Motor neuron (in vitro differentiated cells): ENCODE results near the gene FFAR2. TPM values are rescaled to one million over a fixed set of nuclear protein-coding genes. Genes with fewer than 3 reads are reported as not detected.
A peak's percentile ranks its signal among the peaks of the same experiment; 100 is the strongest.
"Not testable (repeated sequence)": the region's sequence is repeated elsewhere in the genome, so short reads cannot be mapped to it uniquely, and the experiment has no call there.

Source experiments
- ATAC-seq, 8 experiments: fragments of 200-7000 bp; cut with Tn5 transposase; replicated peaks in 6 of 8; 2 replicates each; pipeline ENCODE4 v1.8.0; 2021; ENCODE audit warnings: mild to moderate bottlenecking in 8 of 8, moderate library complexity in 8 of 8
- H3K27ac ChIP-seq, 2 donors: fragments of 250-450 bp; sonication (Bioruptor Pico); 2 replicates each; pipeline ENCODE4 v1.9.0; 2021; ENCODE audit warnings: antibody characterized with exemption in 2 of 2, mild to moderate bottlenecking in 2 of 2, moderate library complexity in 1 of 2
- H3K4me1 ChIP-seq, 2 donors: fragments of 250-450 bp; sonication (Bioruptor Pico); replicated peaks in 1 of 2; 2 replicates each; pipeline ENCODE4 v1.6.1; 2021; ENCODE audit warnings: antibody characterized with exemption in 2 of 2, mild to moderate bottlenecking in 2 of 2, moderate library complexity in 1 of 2
- H3K4me3 ChIP-seq, 5 donors: fragments of 250-450 bp; sonication (Bioruptor Pico); 2 replicates each; pipeline ENCODE4 v1.9.0; 2021; ENCODE audit warnings: antibody characterized with exemption in 5 of 5, mild to moderate bottlenecking in 5 of 5, moderate library complexity in 4 of 5
- WGBS, 10 experiments: fragments of 450-650 bp; shearing (Covaris generic); methylation state at CpG; one replicate each; pipeline ENCODE4 v1.0.0; 2022; 5-methylcytosine and 5-hydroxymethylcytosine counted together
- in situ Hi-C, 9 experiments: fragments of 400-800 bp; cut with MboI; loops; one replicate each; pipeline ENCODE4 v1.15.0; 2021; ENCODE audit warnings: low sequenced_read_pairs in 9 of 9, low pct_unique_long_range_greater_than_20kb in 2 of 9; ENCODE audit not compliant: unreplicated experiment in 9 of 9
- total RNA-seq, 8 experiments: library from RNA; unstranded; fragments of 300-600 nt; gene quantifications; 2 replicates each; pipeline versions ENCODE4 v1.2.3 to v1.2.4, GENCODE V29; 2022

The FFAR2 gene
- total RNA-seq: under 1 TPM in 4 of 8 experiments, not detected in 4; 0.13 to 0.52 (median 0.14) TPM

DNA sequence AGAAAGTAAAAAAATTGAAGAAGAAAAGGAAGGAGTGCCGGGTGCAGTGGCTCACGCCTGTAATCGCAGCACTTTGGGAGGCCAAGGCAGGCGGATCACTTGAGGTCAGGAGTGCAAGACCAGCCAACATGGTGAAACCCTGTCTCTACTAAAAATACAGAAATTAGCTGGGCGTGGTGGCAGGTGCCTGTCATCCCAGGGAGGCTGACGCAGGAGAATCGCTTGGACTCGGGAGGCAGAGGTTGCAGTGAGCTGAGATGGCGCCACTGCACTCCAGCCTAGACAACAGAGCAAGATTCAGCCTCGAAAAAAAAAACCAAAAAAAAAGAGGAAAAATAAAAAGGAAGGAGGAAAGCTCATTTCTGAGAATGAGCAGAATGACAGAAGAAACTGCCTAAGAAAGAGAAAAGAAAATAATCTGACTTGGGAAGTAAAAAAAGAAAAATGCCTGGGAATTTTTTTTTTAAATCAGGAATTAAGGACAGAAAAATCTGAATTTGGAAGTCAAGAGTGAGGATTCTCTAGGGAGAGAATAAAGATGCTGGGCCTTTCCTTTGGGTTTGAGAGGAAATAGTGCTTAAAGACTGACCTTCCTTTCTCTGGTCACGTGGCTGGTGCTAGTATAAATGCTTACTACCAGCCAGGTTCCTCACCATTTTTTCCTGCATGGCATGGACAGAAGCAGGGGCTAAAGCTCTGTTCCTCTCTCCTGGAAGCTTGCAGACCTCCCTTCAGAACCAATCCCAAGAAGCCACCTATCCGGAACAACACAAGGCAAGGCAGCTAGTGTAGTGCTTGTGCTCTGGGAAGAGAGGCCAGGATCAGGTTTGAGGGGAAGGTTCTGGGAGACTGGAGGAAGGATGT lies at the start of gene FFAR2:
FFAR2 (plus strand) TSS at position 652 of the 864 bp plus-strand sequence. CDS start 1,458 bp downstream, outside the sequence.
- H3K4me1 ChIP-seq: peaks cover 0 to 3% of the 10 kb centered on the region in 2 donors
- H3K4me3 ChIP-seq: no peak within 1 kb of the TSS
- in situ Hi-C loops: no loop called here
- H3K27ac ChIP-seq: peak within 1 kb of the TSS in 1 of 2 donors; percentile 33
- WGBS, 10 experiments: 38 to 100% (median 61%) methylated on average over 1 to 10 of the region's 12 CpGs
- ATAC-seq: no peak

DNA sequence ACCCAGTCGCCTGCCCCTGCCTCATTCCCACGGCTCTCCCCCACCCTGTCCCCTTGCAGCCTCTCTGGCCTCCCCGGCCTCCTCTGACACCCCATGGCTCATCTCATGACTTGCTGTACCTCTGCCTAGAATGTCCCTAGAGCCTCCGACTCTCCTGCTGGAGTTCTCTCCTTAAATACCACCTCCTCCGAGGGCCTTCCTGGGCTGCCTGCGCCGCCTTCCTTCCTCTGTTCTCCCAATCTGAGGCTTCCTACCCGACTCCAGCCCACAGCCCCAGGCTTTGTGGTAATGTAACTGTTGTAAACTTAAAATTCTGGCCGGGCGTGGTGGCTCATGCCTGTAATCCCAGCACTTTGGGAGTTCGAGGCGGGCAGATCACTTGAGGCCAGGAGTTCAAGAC lies 49.5 kb upstream of the FFAR2 start:
- ATAC-seq: no peak
- H3K27ac ChIP-seq: no peak overlapping the region
- H3K4me3 ChIP-seq: no peak overlapping the region
- in situ Hi-C loops: no loop called here
- WGBS, 10 experiments: 35 to 100% (median 90%) methylated on average over 1 to 2 of the region's 12 CpGs; no CpG with 5 or more reads in 6 of the 10 experiments
- H3K4me1 ChIP-seq: no peaks in the 10 kb centered on the region

DNA sequence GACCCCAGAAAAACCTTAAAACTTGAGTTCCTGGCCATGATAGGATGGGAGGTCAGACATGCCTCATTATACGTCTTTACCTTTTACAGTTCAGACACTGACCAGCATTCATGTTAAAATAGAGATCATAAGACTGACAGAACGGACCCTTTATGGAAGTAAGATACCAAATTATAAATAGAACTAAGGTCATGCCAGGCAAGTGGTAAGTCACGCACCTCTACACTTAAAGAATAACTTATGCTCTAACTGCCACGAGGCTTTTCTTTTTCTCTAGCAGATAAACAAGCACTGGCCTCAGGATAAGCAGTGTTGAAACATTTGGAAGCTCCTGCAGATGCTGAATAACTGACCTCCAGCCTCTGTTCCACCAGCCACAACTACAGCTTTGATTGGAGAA lies 48.8 kb upstream of the FFAR2 start:
- WGBS, 10 experiments: 30 to 100% (median 68%) methylated on average over 1 to 4 of the region's 4 CpGs; no CpG with 5 or more reads in 1 of the 10 experiments
- ATAC-seq: no peak
- H3K4me1 ChIP-seq: no peaks in the 10 kb centered on the region
- in situ Hi-C loops: no loop called here
- no peak overlapping the region for H3K27ac ChIP-seq
- H3K4me3 ChIP-seq: no peak overlapping the region

- 0 to 92% (median 72%) methylated on average over 1 to 8 of the region's 10 CpGs; no CpG with 5 or more reads in 1 of the 10 experiments for WGBS, 10 experiments
- in situ Hi-C loops: no loop called here
- Histone ChIP-seq H3K4me1 (no peaks in the 10 kb centered on the region), H3K4me3 (no peak overlapping the region), H3K27ac (no peak overlapping the region)
- ATAC-seq: no peak
These were observed 47.9 kb upstream of the FFAR2 start for GRCh38 chr19:35399948-35400772.

DNA sequence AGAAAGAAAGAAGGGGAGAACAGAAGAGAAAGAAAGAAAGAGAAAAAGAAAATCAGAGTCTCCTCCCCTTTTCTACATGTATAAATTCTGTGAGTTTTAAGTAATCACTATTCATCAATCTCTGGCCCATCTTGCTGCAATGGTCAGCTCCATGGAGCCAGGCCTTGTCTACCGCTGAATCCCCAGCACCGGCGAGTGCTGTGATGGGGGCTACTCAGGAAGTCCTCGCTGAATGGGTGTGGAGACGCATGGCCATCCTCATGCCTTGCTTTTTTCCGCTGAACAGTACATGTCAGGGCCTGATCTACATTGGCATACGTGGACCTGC lies 47.3 kb upstream of the FFAR2 start:
- Histone ChIP-seq H3K4me3 (no peak overlapping the region), H3K27ac (no peak overlapping the region), H3K4me1 (no peaks in the 10 kb centered on the region)
- in situ Hi-C loops: no loop called here
- ATAC-seq: no peak
- 29 to 89% (median 69%) methylated on average over 1 to 6 of the region's 7 CpGs; no CpG with 5 or more reads in 5 of the 10 experiments for WGBS, 10 experiments

DNA sequence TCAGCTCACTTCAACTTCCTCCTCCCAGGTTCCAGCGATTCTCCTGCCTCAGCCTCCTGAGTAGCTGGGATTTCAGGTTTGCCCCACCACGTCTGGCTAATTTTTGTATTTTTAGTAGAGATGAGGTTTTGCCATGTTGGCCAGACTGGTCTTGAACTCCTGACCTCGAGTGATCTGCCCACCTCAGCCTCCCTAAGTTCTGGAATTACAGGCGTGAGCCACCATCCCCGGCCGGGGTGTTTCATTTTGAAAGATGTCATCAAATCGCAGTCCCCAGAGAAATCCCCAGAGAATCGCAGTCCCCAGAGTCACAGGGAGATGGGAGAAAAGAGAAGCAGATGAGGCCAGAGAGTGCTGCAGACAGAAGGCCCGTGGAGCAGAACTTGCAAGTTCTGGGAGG lies 46.6 kb upstream of the FFAR2 start:
- WGBS, 10 experiments: 47 to 90% (median 78%) methylated on average over 1 to 8 of the region's 9 CpGs; no CpG with 5 or more reads in 1 of the 10 experiments
- H3K4me3 ChIP-seq, H3K27ac ChIP-seq, H3K4me1 ChIP-seq, ATAC-seq, in situ Hi-C loops: not testable (repeated sequence)

- WGBS, 10 experiments: 60 to 90% (median 78%) methylated on average over 1 to 6 of the region's 8 CpGs; no CpG with 5 or more reads in 6 of the 10 experiments
- no peak overlapping the region for H3K4me3 ChIP-seq
- H3K4me1 ChIP-seq: no peaks in the 10 kb centered on the region
- no peak for ATAC-seq
- in situ Hi-C loops: no loop called here
- H3K27ac ChIP-seq: no peak overlapping the region
These were observed 44.8 kb upstream of the FFAR2 start for GRCh38 chr19:35403116-35403760.

DNA sequence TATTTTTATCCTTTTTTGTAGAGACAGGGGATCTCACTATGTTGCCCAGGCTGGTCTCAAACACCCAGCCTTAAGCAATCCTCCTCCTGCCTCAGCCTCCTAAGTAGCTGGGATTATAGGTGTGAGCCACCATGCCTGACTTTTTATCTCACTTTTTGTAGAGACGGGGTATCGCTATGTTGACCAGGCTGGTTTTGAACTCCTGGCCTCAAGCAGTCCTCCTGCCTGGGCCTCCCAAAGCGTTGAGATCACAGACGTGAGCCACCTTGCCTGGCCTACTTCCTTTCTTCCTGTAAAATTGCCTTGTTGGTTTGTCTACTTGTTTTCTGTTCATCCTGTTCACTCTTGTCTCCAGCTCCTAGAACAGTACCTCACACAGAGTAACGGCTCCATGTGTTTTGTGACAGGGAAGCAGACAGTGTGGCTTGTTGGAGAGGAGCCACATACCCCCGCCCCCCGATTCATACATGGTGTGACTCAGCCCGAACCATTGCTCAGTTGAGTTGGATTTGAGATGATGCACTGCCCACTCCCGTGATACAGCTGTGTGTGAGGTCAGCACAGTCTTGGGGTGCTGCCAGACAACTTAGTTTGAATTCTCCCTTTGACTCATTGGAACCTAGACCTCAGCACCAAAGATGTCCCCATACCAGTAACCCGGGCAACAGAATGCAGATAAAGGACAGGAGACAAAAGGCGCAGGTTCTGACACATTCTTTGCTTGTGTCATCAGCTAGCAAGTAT lies 43.0 kb upstream of the FFAR2 start:
- peak; percentile 29 to 99 (median 68) for ATAC-seq
- H3K4me1 ChIP-seq: no peaks in the 10 kb centered on the region
- in situ Hi-C loops: no loop called here
- no peak overlapping the region for H3K27ac ChIP-seq
- no peak overlapping the region for H3K4me3 ChIP-seq
- WGBS, 10 experiments: 24 to 89% (median 69%) methylated on average over 3 to 7 of the region's 11 CpGs; no CpG with 5 or more reads in 2 of the 10 experiments

- Histone ChIP-seq H3K4me3 (no peak overlapping the region), H3K4me1 (no peaks in the 10 kb centered on the region), H3K27ac (no peak overlapping the region)
- no peak for ATAC-seq
- in situ Hi-C loops: no loop called here
- WGBS, 10 experiments: 50 to 100% (median 70%) methylated on average over 1 to 3 of the region's 6 CpGs; no CpG with 5 or more reads in 5 of the 10 experiments
These were observed 40.4 kb upstream of the FFAR2 start for GRCh38 chr19:35407619-35408018.

GRCh38 chr19:35408284-35409171 lies 39.5 kb upstream of the FFAR2 start:
- Histone ChIP-seq H3K4me1 (no peaks in the 10 kb centered on the region), H3K27ac (no peak overlapping the region), H3K4me3 (no peak overlapping the region)
- WGBS, 10 experiments: 11 to 100% (median 76%) methylated on average over 2 to 11 of the region's 13 CpGs; no CpG with 5 or more reads in 1 of the 10 experiments
- in situ Hi-C loops: no loop called here
- no peak for ATAC-seq

- Histone ChIP-seq H3K4me1 (no peaks in the 10 kb centered on the region), H3K27ac (no peak overlapping the region), H3K4me3 (no peak overlapping the region)
- 50 to 100% (median 74%) methylated on average over 1 to 5 of the region's 5 CpGs for WGBS, 10 experiments
- no peak for ATAC-seq
- in situ Hi-C loops: no loop called here
These were observed 38.9 kb upstream of the FFAR2 start for GRCh38 chr19:35409191-35409590.

- in situ Hi-C loops: no loop called here
- H3K4me3 ChIP-seq: no peak overlapping the region
- no peak overlapping the region for H3K27ac ChIP-seq
- no peaks in the 10 kb centered on the region for H3K4me1 ChIP-seq
- no peak for ATAC-seq
- WGBS, 10 experiments: 31 to 89% (median 80%) methylated on average over 1 to 5 of the region's 5 CpGs; no CpG with 5 or more reads in 1 of the 10 experiments
These were observed 37.6 kb upstream of the FFAR2 start for GRCh38 chr19:35410487-35410886.
